ENCODE results near the gene PDS5A. TPM values are rescaled to one million over a fixed set of nuclear protein-coding genes. Genes with fewer than 3 reads are reported as not detected.
"Not testable (repeated sequence)": the region's sequence is repeated elsewhere in the genome, so short reads cannot be mapped to it uniquely, and the experiment has no call there.

PDS5A gene
- total and polyA plus RNA-seq, 7 donors: 14.2 to 34.0 (median 29.2) TPM

- ATAC-seq (no peak), DNase-seq (no peak)
- WGBS, 3 donors: 93 to 98% (median 96%) methylated on average over 9 of the region's 9 CpGs
- Histone ChIP-seq H3K27me3 (ENCODE audit: insufficient read depth in 3 of 3, low read length in 2 of 3) (no peaks in the 10 kb centered on the region), H3K4me1 (no peaks in the 10 kb centered on the region), H3K9me3 (no peaks in the 10 kb centered on the region), H3K36me3 (ENCODE audit: insufficient read depth in 1 of 2, low read depth in 1 of 2) (peaks cover 16 to 95% of the 10 kb centered on the region in 2 donors), H3K27ac (no peak overlapping the region), H3K4me3 (no peak overlapping the region)
- TF ChIP-seq CTCF (IDR thresholded peaks at IDR 0.05): no peak
- intact Hi-C loops (cut with DNase I): loop anchor here in 1 of 2 donors (10.0 kb wide), 1 partner anchor 145 kb away; the partner anchor contains the start of gene UBE2K
These were observed 137.7 kb downstream of the PDS5A start for GRCh38 chr4:39840027-39840426.

- peaks cover 16 to 95% of the 10 kb centered on the region in 2 donors for H3K36me3 ChIP-seq (ENCODE audit: insufficient read depth in 1 of 2, low read depth in 1 of 2)
- H3K9me3 ChIP-seq; H3K27ac ChIP-seq; ATAC-seq; intact Hi-C loops (cut with DNase I); H3K4me1 ChIP-seq; DNase-seq; H3K4me3 ChIP-seq; H3K27me3 ChIP-seq (ENCODE audit: insufficient read depth in 3 of 3, low read length in 2 of 3): not testable (repeated sequence)
- WGBS, 3 donors: 97 to 98% (median 97%) methylated on average over 11 of the region's 11 CpGs
These were observed 139.3 kb downstream of the PDS5A start for GRCh38 chr4:39838431-39838830.

- H3K27me3 ChIP-seq (ENCODE audit: insufficient read depth in 3 of 3, low read length in 2 of 3): no peaks in the 10 kb centered on the region
- 84 to 85% (median 84%) methylated on average over 1 of the region's 1 CpG for WGBS, 3 donors
- H3K36me3 ChIP-seq (ENCODE audit: insufficient read depth in 1 of 2, low read depth in 1 of 2): peaks cover 8 to 85% of the 10 kb centered on the region in 2 donors
- ATAC-seq (no peak), DNase-seq (no peak)
- no peak overlapping the region for H3K4me3 ChIP-seq
- no peaks in the 10 kb centered on the region for H3K4me1 ChIP-seq
- TF ChIP-seq CTCF (IDR thresholded peaks at IDR 0.05): no peak
- no peaks in the 10 kb centered on the region for H3K9me3 ChIP-seq
- intact Hi-C loops (cut with DNase I): no loop called here
- no peak overlapping the region for H3K27ac ChIP-seq
These were observed 143.4 kb downstream of the PDS5A start for GRCh38 chr4:39834269-39834668.

DNA sequence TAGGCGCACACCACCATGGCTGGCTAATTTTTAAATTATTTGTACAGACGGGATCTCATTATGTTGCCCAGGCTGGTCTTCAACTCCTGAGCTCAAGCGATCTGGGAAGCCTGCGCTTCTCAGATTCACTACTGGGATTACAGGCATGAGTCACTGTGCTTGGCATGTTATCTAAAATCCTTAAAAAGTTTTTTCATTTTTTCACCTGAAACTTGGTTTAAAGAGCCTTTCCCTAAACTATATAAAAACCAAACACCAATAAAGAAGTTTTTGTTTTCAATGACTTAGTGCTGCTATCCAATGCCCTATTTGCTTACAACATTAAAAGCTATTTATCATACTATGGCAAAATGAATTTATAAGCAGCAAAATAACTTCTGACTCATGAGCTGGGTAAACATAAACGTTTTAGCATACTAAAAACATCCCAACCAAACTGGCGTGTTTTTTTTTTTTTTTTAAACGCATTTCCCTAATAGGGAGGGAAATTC is 151.9 kb downstream of the PDS5A start:
- Histone ChIP-seq H3K4me3 (no peak overlapping the region), H3K9me3 (no peaks in the 10 kb centered on the region), H3K4me1 (no peaks in the 10 kb centered on the region), H3K27me3 (ENCODE audit: insufficient read depth in 3 of 3, low read length in 2 of 3) (no peaks in the 10 kb centered on the region), H3K36me3 (ENCODE audit: insufficient read depth in 1 of 2, low read depth in 1 of 2) (peaks cover 0 to 46% of the 10 kb centered on the region in 2 donors), H3K27ac (no peak overlapping the region)
- 76 to 78% (median 77%) methylated on average over 7 of the region's 7 CpGs for WGBS, 3 donors
- ATAC-seq: no peak
- intact Hi-C loops (cut with DNase I): no loop called here
- DNase-seq: no peak
- TF ChIP-seq CTCF (IDR thresholded peaks at IDR 0.05): no peak

DNA sequence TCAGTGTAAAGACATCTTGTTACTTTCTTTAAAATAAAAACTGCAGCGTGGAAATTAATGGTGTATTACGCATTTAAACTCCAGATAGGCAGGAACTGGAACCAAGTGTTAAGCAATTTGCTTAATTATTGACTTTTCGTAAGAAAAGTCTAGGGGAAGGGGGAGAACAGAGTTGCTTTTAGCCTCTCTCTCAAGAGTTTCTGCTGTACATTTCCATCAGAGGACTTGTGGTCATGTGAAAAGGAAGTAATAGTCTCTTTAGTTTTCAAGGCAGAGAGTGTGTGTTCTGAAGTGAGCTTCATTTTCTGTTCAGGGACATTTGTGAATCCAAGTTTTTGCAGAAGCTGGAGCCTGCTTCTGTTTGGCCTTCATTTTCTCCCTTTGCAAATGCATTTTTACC is 152.6 kb downstream of the PDS5A start:
- 94 to 96% (median 96%) methylated on average over 3 of the region's 3 CpGs for WGBS, 3 donors
- intact Hi-C loops (cut with DNase I): no loop called here

More for the DNA sequence above, 152.6 kb downstream of the PDS5A start:
- Histone ChIP-seq H3K36me3 (ENCODE audit: insufficient read depth in 1 of 2, low read depth in 1 of 2) (peaks cover 0 to 39% of the 10 kb centered on the region in 2 donors), H3K27ac (no peak overlapping the region), H3K4me1 (no peaks in the 10 kb centered on the region), H3K4me3 (no peak overlapping the region), H3K27me3 (ENCODE audit: insufficient read depth in 3 of 3, low read length in 2 of 3) (no peaks in the 10 kb centered on the region), H3K9me3 (no peaks in the 10 kb centered on the region)
- no peak for TF ChIP-seq CTCF (IDR thresholded peaks at IDR 0.05)
- no peak for DNase-seq
- ATAC-seq: no peak
